GM21737 (cell line): Measurements from ENCODE around the gene LDLRAD4.
"Not testable (repeated sequence)": the region's sequence is repeated elsewhere in the genome, so short reads cannot be mapped to it uniquely, and the experiment has no call there.

ENCODE experiments used
- ATAC-seq: cut with Tn5 transposase; IDR thresholded peaks from one replicate; pipeline ENCODE4 v1.9.1; 2021; ENCODE audit warnings: mild to moderate bottlenecking, moderate library complexity; ENCODE audit not compliant: unreplicated experiment

Gene LDLRAD4

DNA sequence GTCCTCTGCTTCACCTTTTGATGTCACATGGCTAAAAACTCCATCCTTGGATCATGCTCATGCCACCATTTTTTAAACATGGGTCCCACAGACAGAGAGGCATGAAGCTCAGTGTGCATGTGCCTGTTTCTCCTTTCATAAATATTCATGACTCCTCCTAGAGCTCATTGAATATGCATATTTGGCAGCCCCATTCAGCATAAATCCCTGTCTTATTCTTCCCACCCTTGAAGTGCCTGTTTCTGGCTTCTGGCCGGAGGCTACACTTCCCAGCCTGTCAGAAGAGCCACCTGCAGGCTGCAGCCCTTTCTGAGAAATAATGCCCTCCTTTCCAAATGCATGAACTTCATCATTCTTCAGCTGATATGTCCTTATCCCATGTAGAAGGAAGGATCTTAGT lies 109.7 kb downstream of the LDLRAD4 start:
- ATAC-seq, result no peak

DNA sequence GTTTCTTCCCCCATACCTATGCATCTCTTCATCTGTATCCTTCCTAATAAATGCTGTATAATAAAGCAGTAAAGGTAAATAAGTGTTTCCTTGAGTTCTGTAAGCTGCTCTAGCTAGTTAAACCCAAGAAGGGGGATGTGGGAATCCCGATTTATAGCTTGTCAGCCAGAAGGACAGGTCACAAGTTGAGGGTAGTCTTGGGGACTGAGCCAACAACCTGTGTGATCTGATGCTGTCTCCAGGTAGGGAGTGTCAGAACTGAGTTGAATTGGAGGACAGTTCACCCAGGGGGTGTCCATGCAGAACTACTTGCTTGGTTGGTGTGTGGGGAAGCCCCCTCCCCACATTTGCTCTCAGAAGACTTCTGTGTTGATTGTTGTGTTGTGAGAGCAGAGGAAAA lies 112.4 kb downstream of the LDLRAD4 start:
- no peak for ATAC-seq

DNA sequence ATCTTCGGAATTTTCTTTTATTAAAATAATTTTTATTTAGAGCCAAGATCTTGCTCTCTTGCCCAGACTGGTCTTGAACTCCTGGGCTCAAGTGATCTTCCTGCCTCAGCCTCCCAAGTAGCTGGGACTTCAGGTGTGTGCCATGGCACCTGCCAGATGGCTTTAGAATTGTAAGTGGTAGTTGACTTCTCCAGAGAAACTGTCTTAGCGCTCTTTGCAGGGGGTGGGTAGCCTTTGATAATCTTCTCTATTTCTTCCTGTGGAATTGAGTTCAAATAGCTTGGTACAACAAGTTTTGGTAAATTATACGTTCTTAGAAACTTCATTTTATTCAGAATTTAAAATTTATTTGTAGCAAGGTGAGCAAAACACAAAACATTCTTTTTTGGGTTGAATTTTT lies 113.3 kb downstream of the LDLRAD4 start:
- no peak for ATAC-seq

DNA sequence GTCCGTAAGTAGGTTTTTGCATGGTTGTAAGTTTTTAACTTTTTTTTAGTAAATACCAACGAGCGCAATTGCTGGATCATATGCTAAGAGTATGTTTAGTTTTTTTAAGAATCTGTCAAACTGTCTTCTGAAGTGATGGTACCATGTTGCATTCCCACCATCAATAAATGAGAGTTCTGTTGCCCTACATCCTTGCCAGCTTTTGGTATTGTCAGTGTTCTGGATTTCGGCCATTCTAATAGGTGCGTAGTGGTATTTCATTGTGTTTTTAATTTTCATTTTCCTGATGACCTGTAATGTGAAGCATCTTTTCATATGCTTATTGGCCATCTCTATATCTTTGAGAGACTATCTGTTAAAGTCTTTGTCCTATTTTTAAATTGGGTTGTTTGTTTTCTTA lies 114.3 kb downstream of the LDLRAD4 start:
- no peak for ATAC-seq

DNA sequence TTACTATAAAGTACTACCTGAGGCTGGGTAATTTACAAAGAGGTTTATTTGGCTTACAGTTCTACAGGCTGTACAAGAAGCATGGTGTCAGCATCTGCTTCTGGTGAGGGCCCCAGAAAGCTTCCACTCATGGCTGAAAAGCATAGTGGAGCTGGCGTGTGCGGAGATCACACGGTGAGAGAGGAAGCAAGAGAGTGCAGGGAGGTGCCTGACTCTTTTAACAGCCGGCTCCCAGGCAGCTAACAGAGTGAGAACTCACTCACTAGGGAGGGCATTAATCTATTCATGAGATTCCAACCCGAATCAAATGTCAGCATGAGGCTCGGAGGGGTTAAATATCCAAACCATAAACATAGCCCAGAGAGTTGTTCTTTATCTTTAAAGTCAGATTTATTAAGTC lies 117.3 kb downstream of the LDLRAD4 start:
- no peak for ATAC-seq

DNA sequence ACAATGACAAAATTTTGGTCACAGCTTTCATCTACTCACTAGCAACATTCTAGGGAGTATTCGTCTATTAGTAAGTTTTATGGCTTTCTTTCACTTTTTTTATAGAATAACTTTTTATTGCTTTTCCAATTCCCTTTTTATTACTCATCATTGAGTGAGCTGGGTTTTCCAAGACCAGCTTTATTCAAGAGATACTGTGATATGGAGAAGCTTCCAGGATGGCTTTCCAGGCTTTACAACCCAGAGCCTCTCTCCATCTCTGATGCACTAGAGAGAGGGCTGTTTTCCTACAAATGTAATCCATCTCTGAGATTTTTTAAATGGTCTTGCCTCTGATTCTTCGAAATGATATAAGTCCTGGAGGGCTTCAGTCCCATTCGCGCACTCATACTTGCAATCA lies 118.3 kb downstream of the LDLRAD4 start:
- no peak for ATAC-seq

DNA sequence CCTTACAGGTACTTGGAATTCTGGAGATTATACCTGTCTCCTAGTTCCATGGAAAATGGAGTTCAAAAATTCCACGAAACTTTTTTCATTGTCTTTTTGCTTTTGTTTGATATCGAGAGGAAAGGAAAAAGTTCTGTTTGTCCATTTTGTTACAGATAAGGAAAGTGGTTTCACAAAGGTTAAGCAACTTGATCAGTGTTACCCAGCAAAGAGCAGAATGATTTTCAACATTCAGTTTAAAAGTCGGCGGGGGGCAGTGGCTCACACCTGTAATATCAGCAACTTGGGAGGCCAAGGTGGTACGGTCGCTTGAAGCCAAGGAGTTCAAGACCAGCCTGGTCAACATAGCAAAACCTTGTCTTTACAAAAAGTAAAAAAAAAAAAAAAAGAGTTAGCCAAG lies 118.8 kb downstream of the LDLRAD4 start:
- ATAC-seq, result no peak

DNA sequence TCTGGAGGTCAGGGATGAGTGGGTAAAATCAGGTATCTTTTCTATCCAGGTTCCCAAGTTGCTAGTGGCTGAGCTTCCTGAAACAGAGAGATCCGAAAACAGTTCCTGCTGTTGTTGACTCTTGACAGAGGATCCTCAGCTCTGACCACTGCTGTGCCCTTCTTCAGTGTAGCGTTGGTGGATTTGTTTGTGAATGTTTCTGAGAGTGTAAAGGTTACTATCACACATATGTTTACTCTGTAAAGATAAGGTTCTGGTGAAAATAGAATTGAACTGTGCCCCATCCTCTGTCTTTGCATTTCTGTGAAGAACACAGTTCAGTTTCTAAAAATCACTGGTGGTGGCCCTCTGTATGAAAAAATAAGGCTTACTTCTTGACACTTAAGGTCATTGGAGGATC lies 119.8 kb downstream of the LDLRAD4 start:
- no peak for ATAC-seq

DNA sequence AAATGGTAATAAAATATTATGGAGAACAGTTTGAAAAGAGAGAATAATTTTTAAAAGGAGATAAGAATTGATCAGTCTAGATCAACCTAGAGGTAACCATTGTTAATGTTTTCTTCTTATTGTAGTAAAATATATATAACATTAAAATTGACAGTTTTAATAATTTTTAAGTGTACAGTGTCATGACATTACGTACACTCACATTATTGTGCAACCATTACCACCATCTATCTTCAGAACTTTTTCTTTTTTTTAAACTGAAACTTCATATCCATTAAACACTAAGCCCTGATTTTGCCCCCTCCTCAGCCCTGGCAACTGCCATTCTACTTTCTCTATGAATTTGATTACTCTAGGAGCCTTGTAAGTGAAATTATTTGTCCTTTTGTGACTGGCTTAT lies 121.1 kb downstream of the LDLRAD4 start:
- ATAC-seq, result no peak

DNA sequence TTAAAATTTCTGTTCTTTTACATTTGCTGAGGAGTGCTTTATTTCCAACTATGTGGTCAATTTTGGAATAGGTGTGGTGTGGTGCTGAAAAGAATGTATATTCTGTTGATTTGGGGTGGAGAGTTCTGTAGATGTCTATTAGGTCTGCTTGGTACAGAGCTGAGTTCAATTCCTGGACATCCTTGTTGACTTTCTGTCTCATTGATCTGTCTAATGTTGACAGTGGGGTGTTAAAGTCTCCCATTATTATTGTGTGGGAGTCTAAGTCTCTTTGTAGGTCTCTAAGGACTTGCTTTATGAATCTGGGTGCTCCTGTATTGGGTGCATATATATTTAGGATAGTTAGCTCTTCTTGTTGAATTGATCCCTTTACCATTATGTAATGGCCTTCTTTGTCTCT lies 127.9 kb downstream of the LDLRAD4 start:
- not testable (repeated sequence) for ATAC-seq

DNA sequence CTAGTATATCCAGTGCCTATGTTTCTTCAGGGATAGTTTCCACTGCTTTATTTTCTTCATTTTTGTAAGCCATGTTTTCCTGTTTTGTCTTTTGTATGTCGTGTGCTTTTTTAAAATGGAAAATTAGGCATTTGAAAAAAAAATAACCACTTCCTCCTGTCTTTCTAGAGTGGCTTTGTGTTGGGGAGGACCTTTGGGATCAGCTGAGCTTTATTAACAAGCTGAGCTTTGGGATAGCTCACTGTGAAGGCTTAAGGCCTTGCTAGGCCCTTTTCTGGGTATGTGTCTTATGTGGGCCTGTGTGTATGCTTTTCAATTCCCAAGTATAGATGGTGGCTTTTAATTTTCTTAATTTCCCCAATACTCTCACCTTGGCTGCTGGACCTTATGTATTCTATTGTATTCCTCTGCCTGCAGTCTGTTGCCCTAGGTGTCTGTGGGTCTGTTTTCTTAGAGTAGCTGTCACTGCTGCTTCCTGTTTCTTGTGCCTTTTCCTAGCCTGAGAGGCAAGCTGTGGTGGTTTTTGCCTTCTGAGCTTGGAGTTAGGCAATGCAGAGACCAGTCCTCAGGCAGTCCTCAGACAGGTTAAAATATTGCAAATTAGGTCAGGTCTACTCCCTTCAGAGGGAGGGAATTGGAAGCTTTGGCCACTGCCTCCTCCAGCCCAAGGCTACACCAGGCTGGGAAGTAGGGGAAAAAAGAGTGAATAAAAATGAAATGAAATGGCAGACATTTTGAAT lies 134.7 kb downstream of the LDLRAD4 start:
- ATAC-seq, result no peak

DNA sequence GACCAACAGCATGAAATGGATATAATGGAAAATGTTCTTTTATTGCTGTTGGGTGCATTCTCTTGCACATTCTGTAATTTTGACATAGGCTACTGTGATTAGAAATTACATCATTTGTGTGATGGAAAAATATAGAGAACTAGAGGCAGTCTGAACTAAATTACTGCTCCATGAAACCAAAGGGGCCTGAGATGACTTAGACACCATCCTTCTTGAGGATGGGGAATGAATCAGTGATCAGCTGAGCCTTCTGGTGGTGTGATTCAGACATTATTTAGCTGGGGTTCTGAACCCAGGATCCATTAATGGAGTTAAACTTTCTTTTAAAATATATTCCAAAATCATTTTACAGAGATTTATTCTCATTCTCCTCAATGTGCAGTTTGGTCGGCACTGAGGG lies 135.8 kb downstream of the LDLRAD4 start:
- ATAC-seq, result no peak

DNA sequence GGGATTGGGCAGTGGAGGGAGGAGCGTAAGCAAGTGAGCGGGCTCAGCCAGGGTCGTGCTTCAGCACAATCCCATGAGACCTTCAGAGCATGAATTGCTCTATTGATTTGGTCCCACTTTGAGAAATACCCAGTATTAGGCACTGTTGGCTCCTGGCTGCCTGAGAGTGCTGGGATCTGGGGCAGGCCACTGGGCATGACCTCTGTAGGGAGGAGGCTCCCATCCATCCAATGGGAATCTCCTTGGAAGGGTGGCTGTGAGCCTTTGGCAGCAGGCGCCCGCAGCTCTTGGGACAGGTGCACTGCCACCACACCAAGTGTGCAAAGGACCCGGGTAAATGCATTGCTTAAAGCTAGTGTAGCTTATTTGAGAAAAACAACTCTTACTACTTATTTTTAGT lies 137.5 kb downstream of the LDLRAD4 start:
- no peak for ATAC-seq

DNA sequence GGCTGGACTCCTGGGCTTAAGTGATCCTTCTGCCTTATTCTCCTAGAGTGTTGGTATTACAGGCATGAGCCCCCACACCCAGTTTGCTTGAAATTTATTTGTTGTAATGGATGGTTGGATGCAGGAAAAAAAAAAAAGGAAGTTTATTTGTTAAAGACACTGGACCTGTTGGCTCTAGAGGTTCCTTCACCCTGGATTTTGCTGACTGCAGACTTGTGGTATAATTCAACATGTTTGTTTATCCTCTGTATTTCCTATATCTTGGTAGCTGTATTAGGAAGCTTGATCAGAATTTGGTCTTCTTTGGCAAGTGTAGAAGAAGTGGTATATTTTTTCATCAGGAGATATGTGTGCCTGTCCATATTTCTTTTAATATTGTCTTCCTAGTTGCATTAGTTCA lies 138.7 kb downstream of the LDLRAD4 start:
- no peak for ATAC-seq

DNA sequence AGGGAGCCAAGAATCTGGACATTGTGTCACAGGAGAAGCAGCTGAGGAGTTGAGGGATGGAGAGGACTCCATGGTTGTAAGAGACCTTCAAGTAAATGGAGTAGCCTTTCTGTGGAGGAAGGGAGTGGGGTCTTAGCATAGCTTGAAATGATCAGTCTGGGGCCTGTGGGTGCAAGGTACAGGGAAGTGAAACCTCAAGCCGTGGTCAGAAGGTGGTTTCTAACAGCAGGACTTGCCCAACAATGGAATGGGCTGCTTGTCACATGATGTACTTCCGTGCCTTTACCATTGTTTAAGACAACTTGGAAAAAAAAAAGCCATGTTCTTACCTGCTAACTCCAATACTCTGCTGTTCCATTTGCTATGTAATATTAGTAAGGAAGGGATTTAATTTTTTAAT lies 140.7 kb downstream of the LDLRAD4 start:
- no peak for ATAC-seq

DNA sequence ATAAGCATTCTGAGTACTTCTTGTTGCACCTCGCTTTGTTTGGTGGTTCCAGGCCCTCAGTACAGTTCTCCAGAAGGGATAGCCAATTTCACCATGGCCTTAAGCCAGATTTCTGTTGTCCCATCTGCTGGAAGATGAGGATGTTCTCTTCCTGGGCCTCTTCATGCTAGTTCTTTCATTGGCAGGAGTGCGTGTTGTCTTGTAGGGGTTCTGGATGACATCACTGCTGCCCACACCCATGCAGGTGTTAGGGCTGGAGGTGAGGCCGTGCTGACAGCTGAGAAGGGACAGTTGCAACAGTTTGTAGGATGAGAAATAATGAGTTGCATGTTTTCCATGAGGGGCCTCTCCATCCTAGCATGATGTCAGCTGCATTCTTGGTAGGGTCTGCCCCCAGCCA lies 142.9 kb downstream of the LDLRAD4 start:
- no peak for ATAC-seq

DNA sequence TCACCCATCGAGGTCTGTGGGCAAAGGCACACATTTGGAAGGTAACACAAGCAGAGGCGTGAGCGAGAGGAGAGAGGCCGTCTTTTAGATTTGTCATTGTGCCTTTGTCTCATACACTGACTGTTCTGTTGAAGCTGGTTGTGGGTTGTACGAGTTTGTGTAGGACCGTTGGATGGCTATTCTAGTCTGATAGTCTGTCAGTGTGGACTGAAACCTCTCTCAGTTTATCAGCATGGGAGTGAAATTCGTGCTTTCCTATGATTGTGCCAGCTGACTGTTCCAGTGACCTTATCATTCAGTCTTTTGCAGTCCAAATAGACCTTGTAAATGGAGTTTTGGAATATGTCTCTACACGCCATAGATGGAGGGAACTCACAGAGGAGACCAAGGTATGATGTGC lies 143.5 kb downstream of the LDLRAD4 start:
- no peak for ATAC-seq

DNA sequence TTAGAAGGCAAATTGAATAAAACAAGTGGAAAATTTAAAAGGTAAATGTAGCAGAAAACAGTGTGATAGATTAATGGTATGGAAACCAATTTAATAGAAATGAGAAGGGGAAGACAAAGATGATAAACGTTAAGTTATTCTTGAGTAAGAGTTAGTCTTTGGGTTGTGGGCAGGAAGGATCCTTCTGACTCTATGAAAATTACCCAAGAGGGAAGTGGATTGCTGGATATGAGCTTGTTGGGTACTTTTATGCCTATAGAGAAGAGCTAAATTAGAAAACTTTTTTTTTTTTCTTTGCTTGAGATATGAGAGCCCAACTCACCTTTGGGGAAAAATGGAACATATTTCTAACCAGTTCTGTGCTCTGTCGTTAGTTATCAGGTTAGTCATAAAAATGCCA lies 144.0 kb downstream of the LDLRAD4 start:
- no peak for ATAC-seq

DNA sequence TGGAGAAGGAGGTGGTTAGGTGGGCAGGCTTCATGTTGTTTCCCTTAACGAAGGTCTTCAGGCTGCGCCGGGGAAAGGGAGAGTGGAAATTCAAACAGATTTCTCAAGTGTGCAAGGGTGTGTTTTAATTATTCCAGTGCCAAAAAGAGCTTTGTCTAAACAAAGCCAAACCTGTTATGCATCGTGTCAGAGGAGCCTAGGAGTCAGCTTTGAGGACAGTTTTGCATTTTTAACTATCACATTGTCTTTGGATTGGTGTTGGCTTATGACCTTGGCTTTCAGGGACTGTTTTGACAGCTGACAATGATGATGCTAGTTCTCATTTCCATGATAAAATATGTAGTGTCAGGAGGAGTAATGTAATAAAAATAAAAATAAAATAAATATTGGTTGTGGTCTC lies 144.8 kb downstream of the LDLRAD4 start:
- ATAC-seq, result no peak

DNA sequence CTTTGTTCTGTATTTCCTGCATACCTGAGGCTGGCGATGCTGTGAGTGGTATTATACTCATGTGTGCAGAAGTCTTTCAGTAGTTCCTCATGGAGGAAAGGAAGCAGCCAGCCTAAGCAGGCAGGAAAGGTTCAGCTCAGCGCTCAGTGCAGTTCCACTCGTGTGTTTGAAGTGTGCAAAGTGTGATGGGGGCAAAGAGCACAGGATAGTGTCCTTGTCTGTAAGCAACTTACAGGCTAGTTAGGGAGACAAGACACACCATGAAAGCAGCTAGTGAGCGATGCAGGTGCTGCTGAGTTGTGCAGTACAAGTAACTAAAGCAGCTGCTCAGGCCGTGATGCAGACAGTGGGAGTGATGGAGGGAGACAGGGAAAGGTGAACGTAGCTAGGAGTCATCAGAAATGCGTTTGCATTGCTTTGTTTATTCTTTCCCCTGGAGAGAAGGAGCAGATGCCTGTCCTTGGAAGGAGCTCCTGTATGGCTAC lies 146.2 kb downstream of the LDLRAD4 start:
- no peak for ATAC-seq

DNA sequence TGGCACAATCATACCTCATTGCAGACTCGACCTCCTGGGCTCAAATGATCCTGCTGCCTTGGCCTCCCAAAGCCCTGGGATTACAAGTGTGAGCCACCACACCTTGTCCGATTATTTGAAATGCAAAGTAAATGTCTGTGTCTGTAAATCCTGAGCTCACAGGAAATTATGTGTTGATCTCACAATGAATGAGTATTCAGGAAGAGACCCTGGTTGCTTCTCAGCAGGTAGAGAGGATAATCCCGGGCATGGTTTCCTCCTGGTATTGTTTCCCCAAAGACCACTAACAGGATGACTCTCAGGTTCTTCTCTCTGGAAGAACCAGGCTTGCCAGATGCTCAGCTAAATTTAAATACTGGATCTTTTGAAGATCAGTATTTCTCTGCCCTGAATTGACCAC lies 147.6 kb downstream of the LDLRAD4 start:
- no peak for ATAC-seq

DNA sequence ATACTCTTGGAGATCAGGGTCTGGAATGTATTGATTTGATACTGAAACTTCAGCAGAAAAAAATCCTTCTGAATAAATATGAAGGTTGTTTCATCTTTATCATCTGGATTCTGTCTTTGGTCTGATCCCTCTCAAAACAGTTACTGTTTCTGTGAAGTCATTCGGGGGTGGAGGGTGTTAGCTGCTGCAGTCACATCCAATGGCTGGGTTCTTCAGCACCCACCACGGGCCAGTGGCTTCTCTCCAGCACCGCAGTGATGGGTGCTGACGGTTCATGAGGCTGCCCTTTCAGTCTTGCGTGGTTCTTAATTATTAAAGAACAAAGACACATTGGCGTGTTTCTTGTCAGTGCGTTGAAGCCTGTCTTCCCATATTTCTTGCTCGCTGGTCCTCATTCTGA lies 148.0 kb downstream of the LDLRAD4 start:
- ATAC-seq, result no peak
